ENCODE results near the gene TBC1D2. TPM values are rescaled to one million over a fixed set of nuclear protein-coding genes. Genes with fewer than 3 reads are reported as not detected.

Gene TBC1D2
- total RNA-seq, 4 donors from 2014 or later: 4.9 to 9.8 (median 7.8) TPM

GRCh38 chr9:98199388-98200033, 55.9 kb downstream of the TBC1D2 start:
- H3K36me3 ChIP-seq: peaks cover 0 to 37% of the 10 kb centered on the region in 2 donors
- no peaks in the 10 kb centered on the region for H3K9me3 ChIP-seq
- WGBS, 2 donors (ENCODE audit: low coverage in 1 of 2): 65 to 73% methylated on average over 2 to 6 of the region's 20 CpGs
- no peaks in the 10 kb centered on the region for H3K4me1 ChIP-seq
- H3K4me3 ChIP-seq: no peak overlapping the region
- no peaks in the 10 kb centered on the region for H3K27me3 ChIP-seq
- TF ChIP-seq CTCF (IDR thresholded peaks at IDR 0.05): no peak
- TF ChIP-seq EP300 (IDR thresholded peaks at IDR 0.05): no peak
- no peak for TF ChIP-seq POLR2AphosphoS5 (IDR thresholded peaks at IDR 0.05)
- TF ChIP-seq POLR2A (IDR thresholded peaks at IDR 0.05): no peak
- no peak for ATAC-seq
- H3K27ac ChIP-seq: no peak overlapping the region

GRCh38 chr9:98195671-98196070, 59.8 kb downstream of the TBC1D2 start:
- ATAC-seq: no peak
- TF ChIP-seq EP300 (IDR thresholded peaks at IDR 0.05) (no peak), POLR2A (IDR thresholded peaks at IDR 0.05) (no peak), POLR2AphosphoS5 (IDR thresholded peaks at IDR 0.05) (no peak), CTCF (IDR thresholded peaks at IDR 0.05) (no peak)
- H3K4me1 ChIP-seq: peaks cover 0 to 15% (median 8%) of the 10 kb centered on the region in 3 donors
- H3K4me3 ChIP-seq: no peak overlapping the region
- H3K27me3 ChIP-seq: peaks cover 8% of the 10 kb centered on the region
- H3K36me3 ChIP-seq: peaks cover 0 to 21% of the 10 kb centered on the region in 2 donors
- no peaks in the 10 kb centered on the region for H3K9me3 ChIP-seq
- WGBS, 2 donors (ENCODE audit: low coverage in 1 of 2): 90 to 100% methylated on average over 1 to 2 of the region's 4 CpGs
- no peak overlapping the region for H3K27ac ChIP-seq

GRCh38 chr9:98193336-98193944, 62.0 kb downstream of the TBC1D2 start:
- H3K27me3 ChIP-seq: peaks cover 12% of the 10 kb centered on the region
- H3K9me3 ChIP-seq: no peaks in the 10 kb centered on the region
- H3K27ac ChIP-seq: peak overlapping the region in 3 of 4 donors; percentile 58 to 77 (median 76)
- ATAC-seq: no peak
- peak overlapping the region; percentile 66 to 67 for H3K4me3 ChIP-seq
- TF ChIP-seq POLR2AphosphoS5 (IDR thresholded peaks at IDR 0.05) (no peak), CTCF (IDR thresholded peaks at IDR 0.05) (no peak), POLR2A (IDR thresholded peaks at IDR 0.05) (no peak), EP300 (IDR thresholded peaks at IDR 0.05) (no peak)
- peaks cover 0 to under 1% of the 10 kb centered on the region in 2 donors for H3K36me3 ChIP-seq
- H3K4me1 ChIP-seq: peaks cover 0 to 15% (median 8%) of the 10 kb centered on the region in 3 donors
- 58% methylated on average over 2 to 5 of the region's 8 CpGs for WGBS, 2 donors (ENCODE audit: low coverage in 1 of 2)

GRCh38 chr9:98192503-98193335, 62.7 kb downstream of the TBC1D2 start, which contains the start of gene CORO2A:
Gene CORO2A (minus strand): TSS chr9:98192637. CDS start chr9:98157660, 34,977 bp downstream.
- WGBS, 2 donors (ENCODE audit: low coverage in 1 of 2): 0% methylated on average over 2 of the region's 95 CpGs; no CpG with 5 or more reads in 1 of the 2 donors
- no peak for TF ChIP-seq POLR2A (IDR thresholded peaks at IDR 0.05)
- TF ChIP-seq CTCF (IDR thresholded peaks at IDR 0.05): peak in 2 of 4 experiments; percentile 11 to 34
- TF ChIP-seq EP300 (IDR thresholded peaks at IDR 0.05): no peak
- TF ChIP-seq POLR2AphosphoS5 (IDR thresholded peaks at IDR 0.05): no peak
- Histone ChIP-seq H3K27ac (peak within 1 kb of the TSS in 3 of 4 donors; percentile 58 to 77 (median 76)), H3K36me3 (no peaks in the 10 kb centered on the region), H3K4me3 (peak within 1 kb of the TSS; percentile 66 to 67), H3K27me3 (peaks cover 14% of the 10 kb centered on the region), H3K4me1 (peaks cover 0 to 15% (median 8%) of the 10 kb centered on the region in 3 donors), H3K9me3 (no peaks in the 10 kb centered on the region)
- peak; percentile 87 for ATAC-seq

Data from gastroesophageal sphincter (tissue), 4 donors.